ENCODE data around the gene FRMD6. TPM values are rescaled to one million over a fixed set of nuclear protein-coding genes. Genes with fewer than 3 reads are reported as not detected.

FRMD6 gene
- polyA plus RNA-seq, 1 donor from 2014 or later: 2.4 TPM

GRCh38 chr14:51715742-51716141 is 64.0 kb downstream of the FRMD6 start:
- Histone ChIP-seq H3K79me2 (replicated peaks; ENCODE audit: insufficient read depth, low read length) (no peaks in the 10 kb centered on the region), H3K9me3 (ENCODE audit: low read length) (no peaks in the 10 kb centered on the region), H4K20me1 (ENCODE audit: insufficient read depth) (no peaks in the 10 kb centered on the region)

DNA sequence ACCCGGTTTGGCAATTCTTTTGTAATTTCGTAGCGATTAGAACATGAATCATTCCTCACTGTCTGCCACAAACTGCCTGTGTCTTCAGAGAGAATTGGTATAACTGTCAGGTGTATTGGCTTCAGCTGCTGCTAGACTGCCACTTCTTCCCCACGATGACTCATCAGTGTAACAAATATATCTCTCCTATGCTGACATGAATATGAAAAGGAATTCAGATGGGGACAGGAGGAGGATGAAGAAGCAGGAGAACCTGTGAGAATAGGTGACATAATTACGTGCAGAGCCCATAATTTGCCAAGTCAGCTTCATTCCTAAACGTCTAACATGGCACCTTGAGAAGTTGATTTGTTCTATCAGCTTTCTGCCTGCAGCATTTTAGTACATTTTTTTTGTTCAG is 64.9 kb downstream of the FRMD6 start:
- peak overlapping the region; percentile 5 for H3K27ac ChIP-seq (ENCODE audit: low read length)
- no peak overlapping the region for H3K4me3 ChIP-seq (ENCODE audit: low read length)
- no peaks in the 10 kb centered on the region for H3F3A ChIP-seq (ENCODE audit: insufficient read depth, low read length, poor library complexity, severe bottlenecking)
- H3K9me3 ChIP-seq (ENCODE audit: low read length): no peaks in the 10 kb centered on the region
- no peak overlapping the region for H2AFZ ChIP-seq (ENCODE audit: low read depth, low read length)
- no peaks in the 10 kb centered on the region for H4K20me1 ChIP-seq (ENCODE audit: insufficient read depth)
- H3K79me2 ChIP-seq (replicated peaks; ENCODE audit: insufficient read depth, low read length): no peaks in the 10 kb centered on the region
- H3K4me2 ChIP-seq (ENCODE audit: low read length): no peak overlapping the region
- no peak for TF ChIP-seq SMC3 (conservative IDR thresholded peaks at IDR 0.05; ENCODE audit: poor library complexity)
- no peak for TF ChIP-seq MXI1 (conservative IDR thresholded peaks at IDR 0.05; ENCODE audit: poor library complexity, severe bottlenecking)
- peak; percentile 61 for TF ChIP-seq POLR2AphosphoS5 (IDR thresholded peaks at IDR 0.05)
- TF ChIP-seq EP300 (conservative IDR thresholded peaks at IDR 0.05; ENCODE audit: poor library complexity, severe bottlenecking): peak; percentile 79
- H3K27me3 ChIP-seq (ENCODE audit: insufficient read depth, low read depth, low read length): no peaks in the 10 kb centered on the region
- H3K36me3 ChIP-seq (ENCODE audit: insufficient read depth, low read length): no peaks in the 10 kb centered on the region
- no peak overlapping the region for H3K9ac ChIP-seq (ENCODE audit: low read length)
- H3K9me2 ChIP-seq (ENCODE audit: insufficient read depth, low read length): no peaks in the 10 kb centered on the region

More at GRCh38 chr14:51715742-51716141, 64.0 kb downstream of the FRMD6 start:
- Histone ChIP-seq H3K27ac (ENCODE audit: low read length) (no peak overlapping the region), H2AFZ (ENCODE audit: low read depth, low read length) (no peak overlapping the region), H3K4me2 (ENCODE audit: low read length) (no peak overlapping the region), H3F3A (ENCODE audit: insufficient read depth, low read length, poor library complexity, severe bottlenecking) (no peaks in the 10 kb centered on the region), H3K36me3 (ENCODE audit: insufficient read depth, low read length) (no peaks in the 10 kb centered on the region), H3K9me2 (ENCODE audit: insufficient read depth, low read length) (no peaks in the 10 kb centered on the region), H3K4me3 (ENCODE audit: low read length) (no peak overlapping the region), H3K9ac (ENCODE audit: low read length) (no peak overlapping the region), H3K27me3 (ENCODE audit: insufficient read depth, low read depth, low read length) (no peaks in the 10 kb centered on the region)
- no peak for TF ChIP-seq RAD21 (conservative IDR thresholded peaks at IDR 0.05)
- TF ChIP-seq SMC3 (conservative IDR thresholded peaks at IDR 0.05; ENCODE audit: poor library complexity): no peak
- no peak for TF ChIP-seq POLR2AphosphoS5 (IDR thresholded peaks at IDR 0.05)
- no peak for TF ChIP-seq EZH2 (IDR thresholded peaks at IDR 0.05; ENCODE audit: borderline replicate concordance, insufficient read depth, low read length, poor library complexity, severe bottlenecking)
- TF ChIP-seq MXI1 (conservative IDR thresholded peaks at IDR 0.05; ENCODE audit: poor library complexity, severe bottlenecking): no peak
- no peak for TF ChIP-seq EP300 (conservative IDR thresholded peaks at IDR 0.05; ENCODE audit: poor library complexity, severe bottlenecking)
- TF ChIP-seq CTCF (IDR thresholded peaks at IDR 0.05; ENCODE audit: poor library complexity, severe bottlenecking): no peak
- TF ChIP-seq, protein P1, sequence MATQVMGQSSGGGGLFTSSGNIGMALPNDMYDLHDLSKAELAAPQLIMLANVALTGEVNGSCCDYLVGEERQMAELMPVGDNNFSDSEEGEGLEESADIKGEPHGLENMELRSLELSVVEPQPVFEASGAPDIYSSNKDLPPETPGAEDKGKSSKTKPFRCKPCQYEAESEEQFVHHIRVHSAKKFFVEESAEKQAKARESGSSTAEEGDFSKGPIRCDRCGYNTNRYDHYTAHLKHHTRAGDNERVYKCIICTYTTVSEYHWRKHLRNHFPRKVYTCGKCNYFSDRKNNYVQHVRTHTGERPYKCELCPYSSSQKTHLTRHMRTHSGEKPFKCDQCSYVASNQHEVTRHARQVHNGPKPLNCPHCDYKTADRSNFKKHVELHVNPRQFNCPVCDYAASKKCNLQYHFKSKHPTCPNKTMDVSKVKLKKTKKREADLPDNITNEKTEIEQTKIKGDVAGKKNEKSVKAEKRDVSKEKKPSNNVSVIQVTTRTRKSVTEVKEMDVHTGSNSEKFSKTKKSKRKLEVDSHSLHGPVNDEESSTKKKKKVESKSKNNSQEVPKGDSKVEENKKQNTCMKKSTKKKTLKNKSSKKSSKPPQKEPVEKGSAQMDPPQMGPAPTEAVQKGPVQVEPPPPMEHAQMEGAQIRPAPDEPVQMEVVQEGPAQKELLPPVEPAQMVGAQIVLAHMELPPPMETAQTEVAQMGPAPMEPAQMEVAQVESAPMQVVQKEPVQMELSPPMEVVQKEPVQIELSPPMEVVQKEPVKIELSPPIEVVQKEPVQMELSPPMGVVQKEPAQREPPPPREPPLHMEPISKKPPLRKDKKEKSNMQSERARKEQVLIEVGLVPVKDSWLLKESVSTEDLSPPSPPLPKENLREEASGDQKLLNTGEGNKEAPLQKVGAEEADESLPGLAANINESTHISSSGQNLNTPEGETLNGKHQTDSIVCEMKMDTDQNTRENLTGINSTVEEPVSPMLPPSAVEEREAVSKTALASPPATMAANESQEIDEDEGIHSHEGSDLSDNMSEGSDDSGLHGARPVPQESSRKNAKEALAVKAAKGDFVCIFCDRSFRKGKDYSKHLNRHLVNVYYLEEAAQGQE (IDR thresholded peaks at IDR 0.05; ENCODE audit: borderline replicate concordance): no peak
- no peak for TF ChIP-seq TAF1 (IDR thresholded peaks at IDR 0.05; ENCODE audit: low read depth)
